Liver (tissue), 9 donors: Measurements from ENCODE around the gene TMEM234. TPM values are rescaled to one million over a fixed set of nuclear protein-coding genes. Genes with fewer than 3 reads are reported as not detected.
A peak's percentile ranks its signal among the peaks of the same experiment; 100 is the strongest.

Experiments
- DNase-seq: peaks from one replicate; pipeline ENCODE4 v3.0.0-alpha.2; 2017; ENCODE audit warnings: low spot score
- H3K27ac ChIP-seq, 2 donors: one replicate each; pipeline ENCODE4 v1.7.0; 2013; ENCODE audit warnings: inconsistent platforms in 2 of 2, low read length in 2 of 2, control low read depth in 1 of 2, low read depth in 1 of 2, mild to moderate bottlenecking in 1 of 2
- H3K27me3 ChIP-seq, 4 donors: one replicate each; pipeline versions ENCODE4 v1.6.1 to v1.7.0; 2013; ENCODE audit warnings: low read length in 3 of 4, inconsistent platforms in 1 of 4, mild to moderate bottlenecking in 1 of 4, moderate library complexity in 1 of 4; ENCODE audit not compliant: control insufficient read depth in 4 of 4, insufficient read depth in 4 of 4
- H3K36me3 ChIP-seq, 4 donors: one replicate each; pipeline versions ENCODE4 v1.6.1 to v1.7.0; 2013; ENCODE audit warnings: low read length in 3 of 4, mild to moderate bottlenecking in 3 of 4, low read depth in 1 of 4, moderate library complexity in 1 of 4; ENCODE audit not compliant: control insufficient read depth in 4 of 4, insufficient read depth in 3 of 4
- H3K4me1 ChIP-seq, 4 donors: one replicate each; pipeline versions ENCODE4 v1.6.1 to v1.7.0; 2013; ENCODE audit warnings: low read length in 3 of 4, mild to moderate bottlenecking in 3 of 4, moderate library complexity in 1 of 4; ENCODE audit not compliant: control insufficient read depth in 4 of 4, insufficient read depth in 4 of 4
- H3K4me3 ChIP-seq, 3 donors: one replicate each; pipeline versions ENCODE4 v1.6.1 to v1.7.0; 2013; ENCODE audit warnings: low read length in 3 of 3, control low read depth in 1 of 3, low read depth in 1 of 3, mild to moderate bottlenecking in 1 of 3
- H3K9ac ChIP-seq, 2 donors: one replicate each; pipeline ENCODE4 v1.7.0; 2013; ENCODE audit warnings: low read length in 2 of 2, mild to moderate bottlenecking in 2 of 2, moderate library complexity in 2 of 2, control low read depth in 1 of 2, low read depth in 1 of 2
- H3K9me3 ChIP-seq, 4 donors: one replicate each; pipeline versions ENCODE4 v1.6.1 to v1.7.0; 2013; ENCODE audit warnings: low read length in 3 of 4; ENCODE audit not compliant: control insufficient read depth in 4 of 4
- EGR1 ChIP-seq, 2 donors: IDR thresholded peaks; 2 replicates each; pipeline ENCODE4 v1.6.1; 2016 to 2018; ENCODE audit warnings: antibody characterized with exemption in 2 of 2, low read depth in 2 of 2
- FOXA1 ChIP-seq: IDR thresholded peaks from 2 replicates; pipeline ENCODE4 v1.6.1; 2016; ENCODE audit warnings: antibody characterized with exemption
- FOXA2 ChIP-seq: IDR thresholded peaks from 2 replicates; pipeline ENCODE4 v1.6.1; 2016; ENCODE audit warnings: antibody characterized with exemption
- GABPA ChIP-seq, 2 donors: IDR thresholded peaks in 1 of 2; conservative IDR thresholded peaks in 1 of 2; 2 replicates each; pipeline ENCODE4 v1.6.1; 2016; ENCODE audit warnings: antibody characterized with exemption in 2 of 2, mild to moderate bottlenecking in 1 of 2, moderate library complexity in 1 of 2
- HNF4A ChIP-seq, 2 donors: conservative IDR thresholded peaks; 2 replicates each; pipeline ENCODE4 v1.6.1; 2016; ENCODE audit warnings: antibody characterized with exemption in 2 of 2, mild to moderate bottlenecking in 2 of 2
- JUND ChIP-seq, 2 donors: IDR thresholded peaks; 2 replicates each; pipeline ENCODE4 v1.6.1; 2016; ENCODE audit warnings: antibody characterized with exemption in 2 of 2
- NR2F2 ChIP-seq: IDR thresholded peaks from 2 replicates; pipeline ENCODE4 v1.6.1; 2016; ENCODE audit warnings: antibody characterized with exemption
- RAD21 ChIP-seq, 2 donors: IDR thresholded peaks; 2 replicates each; pipeline ENCODE4 v1.6.1; 2016; ENCODE audit warnings: antibody characterized with exemption in 2 of 2, mild to moderate bottlenecking in 2 of 2
- RXRA ChIP-seq, 2 donors: IDR thresholded peaks; 2 replicates each; pipeline ENCODE4 v1.6.1; 2017 to 2018; ENCODE audit warnings: antibody characterized with exemption in 2 of 2, mild to moderate bottlenecking in 1 of 2
- SP1 ChIP-seq: IDR thresholded peaks from 2 replicates; pipeline ENCODE4 v1.6.1; 2018; ENCODE audit warnings: antibody characterized with exemption, mild to moderate bottlenecking
- TAF1 ChIP-seq: conservative IDR thresholded peaks from 2 replicates; pipeline ENCODE4 v1.6.1; 2016; ENCODE audit warnings: antibody characterized with exemption, mild to moderate bottlenecking
- WGBS: extraction: QIAGEN DNeasy Blood & Tissue Kit; methylation state at CpG from one replicate; pipeline ENCODE4 v1.1.7; 2013; 5-methylcytosine and 5-hydroxymethylcytosine counted together
- polyA plus RNA-seq, 2 donors: library from polyadenylated mRNA; stranded (reverse) in 1 of 2; unstranded in 1 of 2; fragments of 200-250 nt in 1 of 2; fragments of >200 nt in 1 of 2; fragmentation: Nextera tagmentation in 1 of 2; extraction: Ambion mirVana in 1 of 2; gene quantifications; one replicate each; pipeline versions ENCODE4 v1.2.1 to v1.2.3, GENCODE V29; 2013 to 2015
- total RNA-seq, 2 donors: library from RNA; depleted of rRNA; stranded (reverse); fragments of >200 nt; gene quantifications; one replicate each; pipeline ENCODE4 v1.2.3, GENCODE V29; 2014
- TF ChIP-seq, protein P1 (sequence below): IDR thresholded peaks from 2 replicates; pipeline ENCODE4 v1.6.1; 2016; ENCODE audit warnings: antibody characterized with exemption
- TF ChIP-seq, protein P2 (sequence below): IDR thresholded peaks from 2 replicates; pipeline ENCODE4 v1.6.1; 2016; ENCODE audit warnings: antibody characterized with exemption
- TF ChIP-seq, protein P3 (sequence below): fragments of 150-350 bp; IDR thresholded peaks from 2 replicates; pipeline ENCODE4 v1.5.1; 2017; ENCODE audit warnings: improper control_type of control experiment, low read depth, low read length; ENCODE audit not compliant: missing input control
- donor health status: healthy.
- donor health status: healthy.
- donor health status: healthy.
- donor health status: healthy.
- donor health status: healthy.

TMEM234 gene
- total and polyA plus RNA-seq, 4 donors = 5.4 to 6.8 (median 6.1) TPM

DNA sequence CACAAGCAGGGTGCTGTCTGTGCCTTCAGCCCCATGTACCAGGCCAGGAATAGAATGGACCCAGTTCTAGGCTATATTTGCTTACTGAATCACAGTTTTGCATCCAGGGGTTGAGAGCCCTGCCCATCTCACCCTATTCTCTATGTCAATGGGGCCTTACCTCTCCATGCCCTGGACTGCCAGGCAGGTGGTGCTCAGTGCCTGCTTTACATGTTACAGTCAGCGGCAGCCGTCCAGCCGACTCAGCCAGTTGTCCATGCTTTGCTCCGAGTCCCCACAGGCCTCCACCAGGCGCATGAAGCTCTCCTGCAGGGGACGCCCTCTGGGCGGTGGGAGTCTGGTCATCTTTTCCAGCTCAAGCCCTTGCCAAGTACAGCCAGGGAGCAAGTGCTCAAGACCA lies 12.6 kb upstream of the TMEM234 start:
- Histone ChIP-seq H3K36me3 (peaks cover 5 to 31% (median 18%) of the 10 kb centered on the region in 4 donors), H3K4me1 (no peaks in the 10 kb centered on the region), H3K4me3 (no peak overlapping the region), H3K9me3 (no peaks in the 10 kb centered on the region), H3K27ac (no peak overlapping the region), H3K9ac (no peak overlapping the region), H3K27me3 (no peaks in the 10 kb centered on the region)
- WGBS = 88% methylated on average over 7 of the region's 7 CpGs
- TF ChIP-seq EGR1 (IDR thresholded peaks at IDR 0.05; ENCODE audit: low read depth in 2 of 2) = no peak
- TF ChIP-seq RAD21 (IDR thresholded peaks at IDR 0.05) = peak in 1 of 2 donors; percentile 35
- DNase-seq = no peak

DNA sequence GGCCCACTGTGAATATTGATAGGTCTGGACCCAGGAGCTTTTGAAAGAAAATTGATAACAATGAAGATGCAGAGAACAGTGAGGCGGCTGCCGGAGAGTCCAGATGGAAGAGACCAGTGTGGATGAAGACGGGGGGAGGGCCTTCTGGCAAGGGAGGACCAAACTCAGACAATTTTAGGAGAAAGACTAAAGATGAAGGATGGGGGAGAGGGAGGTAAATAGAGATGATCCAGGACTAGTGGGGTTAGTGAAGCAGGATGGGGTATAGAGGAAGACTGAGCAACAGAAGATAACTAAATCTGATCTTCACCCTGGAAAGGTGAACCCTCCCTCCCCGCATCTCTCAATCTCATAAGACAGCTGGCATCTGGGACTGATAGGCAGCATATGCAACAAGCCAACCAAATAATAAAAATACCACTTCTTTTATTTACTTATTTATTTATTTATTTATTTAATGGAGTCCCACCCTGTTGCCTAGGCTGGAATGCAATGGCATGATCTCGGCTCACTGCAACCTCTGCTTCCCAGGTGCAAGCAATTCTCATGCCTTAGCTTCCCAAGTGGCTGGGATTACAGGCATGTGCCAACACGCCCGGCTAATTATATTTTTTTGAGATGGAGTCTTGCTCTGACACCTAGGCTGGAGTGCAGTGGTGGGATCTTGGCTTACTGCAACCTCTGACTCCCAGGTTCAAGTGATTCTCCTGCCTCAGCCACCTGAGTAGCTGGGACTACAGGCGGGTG lies 10.6 kb upstream of the TMEM234 start:
- H3K4me1 ChIP-seq = no peaks in the 10 kb centered on the region
- TF ChIP-seq EGR1 (IDR thresholded peaks at IDR 0.05; ENCODE audit: low read depth in 2 of 2) = no peak
- no peak for TF ChIP-seq JUND (IDR thresholded peaks at IDR 0.05)
- TF ChIP-seq, protein P1, sequence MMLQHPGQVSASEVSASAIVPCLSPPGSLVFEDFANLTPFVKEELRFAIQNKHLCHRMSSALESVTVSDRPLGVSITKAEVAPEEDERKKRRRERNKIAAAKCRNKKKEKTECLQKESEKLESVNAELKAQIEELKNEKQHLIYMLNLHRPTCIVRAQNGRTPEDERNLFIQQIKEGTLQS = no peak
- no peak for TF ChIP-seq FOXA2
- TF ChIP-seq GABPA (IDR thresholded peaks at IDR 0.05 in 1 of 2, conservative IDR thresholded peaks at IDR 0.05 in 1 of 2) = no peak
- no peak for TF ChIP-seq SP1
- TF ChIP-seq HNF4A (conservative IDR thresholded peaks at IDR 0.05) = no peak
- no peak for TF ChIP-seq RXRA (IDR thresholded peaks at IDR 0.05)
- TF ChIP-seq FOXA1 = no peak
- TF ChIP-seq NR2F2 = no peak
- H3K27me3 ChIP-seq = no peaks in the 10 kb centered on the region
- H3K36me3 ChIP-seq = peaks cover 5 to 49% (median 32%) of the 10 kb centered on the region in 4 donors
- WGBS = 91% methylated on average over 8 of the region's 8 CpGs
- no peak overlapping the region for H3K27ac ChIP-seq
- no peaks in the 10 kb centered on the region for H3K9me3 ChIP-seq
- H3K4me3 ChIP-seq = no peak overlapping the region
- no peak for DNase-seq
- no peak overlapping the region for H3K9ac ChIP-seq

GRCh38 chr1:32231843-32232432 lies 9.8 kb upstream of the TMEM234 start:
- H3K4me3 ChIP-seq = no peak overlapping the region
- no peaks in the 10 kb centered on the region for H3K27me3 ChIP-seq
- WGBS = 92% methylated on average over 5 of the region's 5 CpGs
- no peaks in the 10 kb centered on the region for H3K9me3 ChIP-seq
- TF ChIP-seq, protein P2, sequence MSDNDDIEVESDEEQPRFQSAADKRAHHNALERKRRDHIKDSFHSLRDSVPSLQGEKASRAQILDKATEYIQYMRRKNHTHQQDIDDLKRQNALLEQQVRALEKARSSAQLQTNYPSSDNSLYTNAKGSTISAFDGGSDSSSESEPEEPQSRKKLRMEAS = no peak
- TF ChIP-seq, protein P1 = no peak
- TF ChIP-seq SP1 (no peak), TAF1 (no peak), HNF4A (conservative IDR thresholded peaks at IDR 0.05) (no peak), NR2F2 (no peak), RXRA (IDR thresholded peaks at IDR 0.05) (no peak), FOXA2 (no peak)
- TF ChIP-seq, protein P3, sequence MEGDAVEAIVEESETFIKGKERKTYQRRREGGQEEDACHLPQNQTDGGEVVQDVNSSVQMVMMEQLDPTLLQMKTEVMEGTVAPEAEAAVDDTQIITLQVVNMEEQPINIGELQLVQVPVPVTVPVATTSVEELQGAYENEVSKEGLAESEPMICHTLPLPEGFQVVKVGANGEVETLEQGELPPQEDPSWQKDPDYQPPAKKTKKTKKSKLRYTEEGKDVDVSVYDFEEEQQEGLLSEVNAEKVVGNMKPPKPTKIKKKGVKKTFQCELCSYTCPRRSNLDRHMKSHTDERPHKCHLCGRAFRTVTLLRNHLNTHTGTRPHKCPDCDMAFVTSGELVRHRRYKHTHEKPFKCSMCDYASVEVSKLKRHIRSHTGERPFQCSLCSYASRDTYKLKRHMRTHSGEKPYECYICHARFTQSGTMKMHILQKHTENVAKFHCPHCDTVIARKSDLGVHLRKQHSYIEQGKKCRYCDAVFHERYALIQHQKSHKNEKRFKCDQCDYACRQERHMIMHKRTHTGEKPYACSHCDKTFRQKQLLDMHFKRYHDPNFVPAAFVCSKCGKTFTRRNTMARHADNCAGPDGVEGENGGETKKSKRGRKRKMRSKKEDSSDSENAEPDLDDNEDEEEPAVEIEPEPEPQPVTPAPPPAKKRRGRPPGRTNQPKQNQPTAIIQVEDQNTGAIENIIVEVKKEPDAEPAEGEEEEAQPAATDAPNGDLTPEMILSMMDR = no peak
- H3K9ac ChIP-seq = no peak overlapping the region
- no peak overlapping the region for H3K27ac ChIP-seq
- DNase-seq = no peak
- H3K4me1 ChIP-seq = no peaks in the 10 kb centered on the region
- peaks cover 5 to 56% (median 38%) of the 10 kb centered on the region in 4 donors for H3K36me3 ChIP-seq
